Mesenchymal stem cell (in vitro differentiated cells and primary cell): ENCODE results near the gene HERPUD1.
"Not testable (repeated sequence)": the region's sequence is repeated elsewhere in the genome, so short reads cannot be mapped to it uniquely, and the experiment has no call there.

ENCODE experiments used
- DNase-seq: peaks from one replicate; pipeline ENCODE4 v3.0.0-alpha.2; 2013
- H2AFZ ChIP-seq: one replicate; pipeline ENCODE4 v1.6.1; 2013; ENCODE audit warnings: low read depth, mild to moderate bottlenecking, control low read depth, inconsistent platforms, low read length, moderate library complexity
- H2AK5ac ChIP-seq: 2 replicates; pipeline ENCODE4 v1.6.1; 2013; ENCODE audit warnings: low read length, moderate library complexity, mild to moderate bottlenecking, inconsistent platforms; ENCODE audit not compliant: severe bottlenecking
- H2BK120ac ChIP-seq: one replicate; pipeline ENCODE4 v1.6.1; 2013; ENCODE audit warnings: low read depth, mild to moderate bottlenecking, inconsistent platforms, low read length, moderate library complexity
- H2BK12ac ChIP-seq, 2 experiments: one replicate each; pipeline ENCODE4 v1.6.1; 2013; ENCODE audit warnings: inconsistent platforms in 2 of 2, low read length in 2 of 2, mild to moderate bottlenecking in 2 of 2, moderate library complexity in 2 of 2, control low read depth in 1 of 2
- H2BK15ac ChIP-seq: one replicate; pipeline ENCODE4 v1.6.1; 2013; ENCODE audit warnings: mild to moderate bottlenecking, low read depth, inconsistent platforms; ENCODE audit not compliant: poor library complexity, severe bottlenecking
- H2BK5ac ChIP-seq: 2 replicates; pipeline ENCODE4 v1.6.1; 2013; ENCODE audit warnings: low read depth, mild to moderate bottlenecking, low read length, control low read depth, inconsistent platforms; ENCODE audit not compliant: poor library complexity, severe bottlenecking
- H3K14ac ChIP-seq, 2 experiments: one replicate each; pipeline ENCODE4 v1.6.1; 2013; ENCODE audit warnings: inconsistent platforms in 2 of 2, low read length in 2 of 2, control low read depth in 1 of 2, mild to moderate bottlenecking in 1 of 2, moderate library complexity in 1 of 2
- H3K18ac ChIP-seq, 2 experiments: one replicate each; pipeline ENCODE4 v1.6.1; 2013; ENCODE audit warnings: inconsistent platforms in 2 of 2, low read length in 2 of 2, control low read depth in 1 of 2, low read depth in 1 of 2, mild to moderate bottlenecking in 1 of 2
- H3K23ac ChIP-seq, 2 experiments: one replicate each; pipeline ENCODE4 v1.6.1; 2013; ENCODE audit warnings: inconsistent platforms in 2 of 2, low read length in 2 of 2, mild to moderate bottlenecking in 2 of 2, moderate library complexity in 2 of 2, control low read depth in 1 of 2
- H3K27ac ChIP-seq: 2 replicates; pipeline ENCODE4 v1.5.1; 2013; ENCODE audit warnings: mild to moderate bottlenecking, moderate library complexity, low read length, control low read depth, inconsistent platforms; ENCODE audit not compliant: poor library complexity, severe bottlenecking
- H3K27me3 ChIP-seq, 2 experiments: 2 replicates each; pipeline versions ENCODE4 v1.6.1 to v1.7.0; 2013; ENCODE audit warnings: low read length in 2 of 2, mild to moderate bottlenecking in 2 of 2, moderate library complexity in 2 of 2, control low read depth in 1 of 2, inconsistent platforms in 1 of 2; ENCODE audit not compliant: control insufficient read depth in 1 of 2, insufficient read depth in 1 of 2
- H3K36me3 ChIP-seq, 2 experiments: 2 replicates each; pipeline versions ENCODE4 v1.6.1 to v1.7.0; 2013; ENCODE audit warnings: low read length in 2 of 2, control low read depth in 1 of 2, inconsistent platforms in 1 of 2, low read depth in 1 of 2, mild to moderate bottlenecking in 1 of 2; ENCODE audit not compliant: insufficient read depth in 2 of 2, control insufficient read depth in 1 of 2
- H3K4ac ChIP-seq, 2 experiments: one replicate each; pipeline ENCODE4 v1.6.1; 2013; ENCODE audit warnings: inconsistent platforms in 2 of 2, low read length in 2 of 2, mild to moderate bottlenecking in 2 of 2, moderate library complexity in 2 of 2, control low read depth in 1 of 2, low read depth in 1 of 2
- H3K4me1 ChIP-seq: 2 replicates; pipeline ENCODE4 v1.6.1; 2013; ENCODE audit warnings: low read depth, low read length, control low read depth; ENCODE audit not compliant: control insufficient read depth, insufficient read depth
- H3K4me2 ChIP-seq: 2 replicates; pipeline ENCODE4 v1.6.1; 2013; ENCODE audit warnings: low read length, mild to moderate bottlenecking, inconsistent platforms; ENCODE audit not compliant: poor library complexity, severe bottlenecking
- H3K4me3 ChIP-seq, 2 experiments: 2 replicates each; pipeline versions ENCODE4 v1.5.1 to v1.7.0; 2013; ENCODE audit warnings: low read length in 2 of 2, mild to moderate bottlenecking in 2 of 2, control low read depth in 1 of 2, low read depth in 1 of 2; ENCODE audit not compliant: insufficient read depth in 1 of 2
- H3K79me1 ChIP-seq: replicated peaks from 2 replicates; pipeline ENCODE4 v1.6.1; 2013; ENCODE audit warnings: mild to moderate bottlenecking, control low read depth, low read length, inconsistent platforms; ENCODE audit not compliant: poor library complexity, severe bottlenecking
- H3K9ac ChIP-seq: 2 replicates; pipeline ENCODE4 v1.7.0; 2013; ENCODE audit warnings: mild to moderate bottlenecking, low read length, moderate library complexity
- H3K9me3 ChIP-seq: 2 replicates; pipeline ENCODE4 v1.7.0; 2013; ENCODE audit warnings: mild to moderate bottlenecking, low read length; ENCODE audit not compliant: control insufficient read depth
- H4K8ac ChIP-seq: one replicate; pipeline ENCODE4 v1.6.1; 2013; ENCODE audit warnings: inconsistent platforms, mild to moderate bottlenecking, low read length, moderate library complexity
- H4K91ac ChIP-seq: one replicate; pipeline ENCODE4 v1.6.1; 2013; ENCODE audit warnings: mild to moderate bottlenecking, low read length, inconsistent platforms
- WGBS: methylation state at CpG from one replicate; pipeline ENCODE4 v1.1.7; 2013; ENCODE audit warnings: mixed read lengths; 5-methylcytosine and 5-hydroxymethylcytosine counted together

Gene HERPUD1

GRCh38 chr16:56985962-56986360 is 54.0 kb downstream of the HERPUD1 start:
- Histone ChIP-seq H3K4me1 (peaks cover 19% of the 10 kb centered on the region), H3K14ac (no peak overlapping the region), H2BK15ac (peak overlapping the region; percentile 76), H2AK5ac (peak overlapping the region; percentile 62), H2BK5ac (no peak overlapping the region), H4K91ac (peak overlapping the region; percentile 72), H3K23ac (no peak overlapping the region), H3K27ac (no peak overlapping the region), H3K27me3 (no peaks in the 10 kb centered on the region), H2BK120ac (peak overlapping the region; percentile 64), H3K4me2 (no peak overlapping the region), H3K18ac (peak overlapping the region; percentile 63 to 73), H4K8ac (peak overlapping the region; percentile 74), H3K4me3 (no peak overlapping the region), H2AFZ (no peak overlapping the region), H3K36me3 (peaks cover 0 to 15% of the 10 kb centered on the region in 2 experiments), H3K79me1 (no peaks in the 10 kb centered on the region), H3K9me3 (no peaks in the 10 kb centered on the region), H3K4ac (peak overlapping the region; percentile 52 to 74), H3K9ac (peak overlapping the region; percentile 41), H2BK12ac (peak overlapping the region; percentile 69 to 72)
- no CpG with 5 or more reads among the region's 2 CpGs for WGBS
- DNase-seq: no peak

GRCh38 chr16:56986361-56986760 is 54.4 kb downstream of the HERPUD1 start:
- Histone ChIP-seq H2BK5ac (no peak overlapping the region), H3K27me3 (no peaks in the 10 kb centered on the region), H2AK5ac (peak overlapping the region; percentile 62), H3K4me2 (no peak overlapping the region), H3K4me1 (peaks cover 19% of the 10 kb centered on the region), H3K4me3 (no peak overlapping the region), H2BK15ac (peak overlapping the region; percentile 76), H4K8ac (peak overlapping the region; percentile 67), H4K91ac (peak overlapping the region; percentile 72), H3K18ac (no peak overlapping the region), H2BK12ac (peak overlapping the region; percentile 63 to 72), H2BK120ac (peak overlapping the region; percentile 64), H3K27ac (no peak overlapping the region), H3K14ac (no peak overlapping the region), H3K36me3 (peaks cover 0 to 15% of the 10 kb centered on the region in 2 experiments), H2AFZ (no peak overlapping the region), H3K23ac (no peak overlapping the region), H3K79me1 (no peaks in the 10 kb centered on the region), H3K9ac (no peak overlapping the region), H3K9me3 (no peaks in the 10 kb centered on the region), H3K4ac (peak overlapping the region in 1 of 2 experiments; percentile 74)
- DNase-seq: no peak
- WGBS: no CpG with 5 or more reads among the region's 1 CpG

GRCh38 chr16:56986908-56987307 is 55.0 kb downstream of the HERPUD1 start:
- not testable (repeated sequence) for H3K27me3 ChIP-seq, H3K27ac ChIP-seq, H2BK12ac ChIP-seq, H3K4ac ChIP-seq, H2BK120ac ChIP-seq, H2BK15ac ChIP-seq, H3K9ac ChIP-seq, H3K4me3 ChIP-seq, H2BK5ac ChIP-seq, H3K4me2 ChIP-seq, H2AFZ ChIP-seq, H4K8ac ChIP-seq, H3K18ac ChIP-seq, H3K14ac ChIP-seq, H4K91ac ChIP-seq, H3K23ac ChIP-seq, H3K9me3 ChIP-seq, DNase-seq, H2AK5ac ChIP-seq, H3K79me1 ChIP-seq
- Histone ChIP-seq H3K36me3 (peaks cover 0 to 12% of the 10 kb centered on the region in 2 experiments), H3K4me1 (peaks cover 19% of the 10 kb centered on the region)
- WGBS: 90% methylated on average over 4 of the region's 4 CpGs

- Histone ChIP-seq H3K18ac (no peak overlapping the region), H2BK5ac (no peak overlapping the region), H2AFZ (no peak overlapping the region), H3K4me3 (peak overlapping the region in 1 of 2 experiments; percentile 96), H3K4me2 (no peak overlapping the region), H3K9ac (peak overlapping the region; percentile 97), H3K79me1 (no peaks in the 10 kb centered on the region), H3K36me3 (peaks cover 0 to 13% of the 10 kb centered on the region in 2 experiments), H2BK15ac (no peak overlapping the region), H3K27me3 (no peaks in the 10 kb centered on the region), H3K14ac (no peak overlapping the region), H2AK5ac (peak overlapping the region; percentile 1), H3K9me3 (no peaks in the 10 kb centered on the region), H3K23ac (no peak overlapping the region), H4K91ac (no peak overlapping the region), H2BK12ac (peak overlapping the region in 1 of 2 experiments; percentile 32), H4K8ac (no peak overlapping the region), H3K27ac (no peak overlapping the region), H3K4me1 (peaks cover 19% of the 10 kb centered on the region), H2BK120ac (no peak overlapping the region), H3K4ac (no peak overlapping the region)
- DNase-seq: no peak
- WGBS: 94% methylated on average over 2 of the region's 2 CpGs
These were observed 55.8 kb downstream of the HERPUD1 start for GRCh38 chr16:56987692-56988091.
